HepG2 (cell line): Measurements from ENCODE around the gene ATRIP. TPM values are rescaled to one million over a fixed set of nuclear protein-coding genes. Genes with fewer than 3 reads are reported as not detected.

Source experiments
- ATAC-seq: fragments of 200-7000 bp; cut with Tn5 transposase; 3 replicates; pipeline ENCODE4 v1.9.1; 2020; ENCODE audit warnings: mild to moderate bottlenecking, moderate library complexity
- BruUV-seq: library from RNA; stranded (reverse); fragments of 400-500 nt; replicated peaks from 2 replicates; lab custom pipeline; 2021; lab: Mats Ljungman, UMichigan
- CTCF ChIA-PET: fragments of 300-600 bp; formaldehyde crosslinking; extraction: SDS; loops from one replicate; lab custom pipeline; 2021; ENCODE audit warnings: low total read pairs, inconsistent platforms, low intra/inter-chr PET ratio; lab: Yijun Ruan, JAX
- POLR2A ChIA-PET: fragments of 350-600 bp; sonication (Branson Sonifier 250); formaldehyde crosslinking; loops from one replicate; lab custom pipeline; 2020; ENCODE audit warnings: antibody characterized with exemption, inconsistent platforms; lab: Yijun Ruan, JAX
- DNase-seq: peaks from one replicate; pipeline ENCODE4 v3.0.0-alpha.2; 2015; ENCODE audit warnings: low spot score
- FAIRE-seq: peaks from 3 replicates; lab custom pipeline; 2011; peaks lifted over from hg19 to GRCh38; lab: Jason Lieb, UNC
- H2AFZ ChIP-seq: one replicate; pipeline ENCODE4 v1.6.1; 2011; ENCODE audit warnings: low read length, inconsistent platforms
- H3K27ac ChIP-seq: fragments of 300-600 bp; 3 replicates; pipeline ENCODE4 v1.8.0; 2011; ENCODE audit warnings: mixed run types, mild to moderate bottlenecking, mixed read lengths, low read length, inconsistent platforms; ENCODE audit not compliant: insufficient read depth; ENCODE audit errors: extremely low read length
- H3K27me3 ChIP-seq, 2 experiments: fragments of 200-600 bp in 1 of 2; 2 replicates in 1 of 2; 3 replicates in 1 of 2; pipeline versions ENCODE4 v1.6.0 to v1.8.0; 2011; ENCODE audit warnings: low read length in 2 of 2, mild to moderate bottlenecking in 2 of 2, moderate library complexity in 2 of 2, inconsistent platforms in 1 of 2; ENCODE audit not compliant: insufficient read depth in 2 of 2, control insufficient read depth in 1 of 2
- H3K36me3 ChIP-seq, 2 experiments: fragments of 200-600 bp in 1 of 2; replicated peaks in 1 of 2; 2 replicates in 1 of 2; 3 replicates in 1 of 2; pipeline versions ENCODE4 v1.5.1 to v1.8.0; 2011; ENCODE audit warnings: low read length in 2 of 2, inconsistent platforms in 1 of 2; ENCODE audit not compliant: insufficient read depth in 2 of 2, control insufficient read depth in 1 of 2
- H3K4me1 ChIP-seq: 2 replicates; pipeline ENCODE4 v1.5.1; 2012; ENCODE audit warnings: low read length, inconsistent platforms; ENCODE audit not compliant: insufficient read depth
- H3K4me2 ChIP-seq: 2 replicates; pipeline ENCODE4 v1.6.0; 2011; ENCODE audit warnings: low read depth, low read length, inconsistent platforms
- H3K4me3 ChIP-seq, 3 experiments: fragments of 200-600 bp in 1 of 3; sonication (generic), shearing (Covaris generic) in 1 of 3; replicated peaks in 1 of 3; 2 replicates each; pipeline ENCODE4 v1.5.1; 2011 to 2016; ENCODE audit warnings: low read length in 3 of 3, inconsistent platforms in 2 of 3, low read depth in 2 of 3, mild to moderate bottlenecking in 2 of 3, control low read depth in 1 of 3, mixed read lengths in 1 of 3; ENCODE audit not compliant: insufficient read depth in 1 of 3
- H3K79me2 ChIP-seq: one replicate; pipeline ENCODE4 v1.6.1; 2011; ENCODE audit warnings: low read length, inconsistent platforms; ENCODE audit not compliant: insufficient read depth
- H3K9ac ChIP-seq: 2 replicates; pipeline ENCODE4 v1.6.0; 2011; ENCODE audit warnings: mild to moderate bottlenecking, low read depth, low read length, inconsistent platforms; ENCODE audit not compliant: insufficient read depth
- H3K9me3 ChIP-seq: 2 replicates; pipeline ENCODE4 v1.5.1; 2012; ENCODE audit warnings: mild to moderate bottlenecking, low read length
- H4K20me1 ChIP-seq: 2 replicates; pipeline ENCODE4 v1.6.0; 2011; ENCODE audit warnings: inconsistent platforms, mild to moderate bottlenecking, low read length, moderate library complexity; ENCODE audit not compliant: insufficient read depth
- AGO2 ChIP-seq: fragments of 200-400 bp; formaldehyde crosslinking; optimal IDR thresholded peaks from 2 replicates; pipeline ENCODE3; 2017; ENCODE audit warnings: mild to moderate bottlenecking, low read depth, low read length, moderate library complexity
- ARID2 ChIP-seq: sonication (generic); formaldehyde crosslinking; IDR thresholded peaks from 2 replicates; pipeline ENCODE4 v1.8.1; 2022; ENCODE audit warnings: mild to moderate bottlenecking, missing genetic modification reagents, borderline replicate concordance
- HOMEZ ChIP-seq: IDR thresholded peaks from 2 replicates; pipeline ENCODE4 v1.6.1; 2016; ENCODE audit warnings: low read depth
- RBFOX2 ChIP-seq: fragments of 200-400 bp; formaldehyde crosslinking; IDR thresholded peaks from 2 replicates; pipeline ENCODE4 v1.6.1; 2017; ENCODE audit warnings: low read depth, mild to moderate bottlenecking, low read length
- SALL2 ChIP-seq: sonication (generic); formaldehyde crosslinking; IDR thresholded peaks from 2 replicates; pipeline ENCODE4 v1.8.1; 2023; ENCODE audit warnings: mild to moderate bottlenecking, missing genetic modification reagents, inconsistent platforms
- ZNF180 ChIP-seq: sonication (generic); formaldehyde crosslinking; IDR thresholded peaks from 2 replicates; pipeline ENCODE4 v1.4.0; 2020; ENCODE audit warnings: low read depth, missing genetic modification reagents, borderline replicate concordance
- ZNF564 ChIP-seq: sonication (generic); formaldehyde crosslinking; IDR thresholded peaks from 2 replicates; pipeline ENCODE4 v1.8.1; 2023; ENCODE audit warnings: mild to moderate bottlenecking, missing genetic modification reagents
- ZNF749 ChIP-seq: sonication (generic); formaldehyde crosslinking; IDR thresholded peaks from 2 replicates; pipeline ENCODE4 v1.8.0; 2022; ENCODE audit warnings: mild to moderate bottlenecking, missing genetic modification reagents, moderate library complexity, borderline replicate concordance
- ZNF816 ChIP-seq: sonication (generic); formaldehyde crosslinking; IDR thresholded peaks from 2 replicates; pipeline ENCODE4 v1.8.0; 2022; ENCODE audit warnings: missing genetic modification reagents, mild to moderate bottlenecking, borderline replicate concordance
- ZSCAN9 ChIP-seq: IDR thresholded peaks from 2 replicates; pipeline ENCODE4 v1.6.1; 2016; ENCODE audit warnings: borderline replicate concordance
- WGBS: methylation state at CpG from one replicate; pipeline ENCODE4 v1.1.6; 2017; ENCODE audit warnings: low lambda C conversion rate; 5-methylcytosine and 5-hydroxymethylcytosine counted together
- in situ Hi-C: cut with HindIII; loops from 2 replicates; pipeline ENCODE4 v1.10.0; 2017; ENCODE audit warnings: low pct_unique_long_range_greater_than_20kb; ENCODE audit not compliant: extremely low pct_ligation_motif_present
- intact Hi-C: fragments of 100-400 bp; cut with micrococcal nuclease; formaldehyde crosslinking; loops from one replicate; pipeline ENCODE4 v1.10.0; 2022; ENCODE audit not compliant: unreplicated experiment
- polyA plus RNA-seq, 8 experiments: library from polyadenylated mRNA; depleted of rRNA in 3 of 8; stranded (reverse) in 7 of 8; unstranded in 1 of 8; fragments of >200 nt; fragmentation: Illumina TruSeq in 4 of 8; extraction: Trizol in 4 of 8; gene quantifications; 2 replicates each; pipeline versions ENCODE4 v1.2.1 to v1.2.3, GENCODE V29; 2011 to 2016; ENCODE audit warnings: low read depth in 4 of 8, missing spikeins in 1 of 8, mixed read lengths in 1 of 8; ENCODE audit not compliant: insufficient read depth in 1 of 8
- total RNA-seq, 5 experiments: library from RNA; depleted of rRNA; stranded (reverse); fragments of >200 nt; fragmentation: Illumina TruSeq; extraction: Trizol; gene quantifications; 2 replicates each; pipeline ENCODE4 v1.2.3, GENCODE V29; 2016; ENCODE audit warnings: low read depth in 1 of 5

ATRIP gene
- total and polyA plus RNA-seq, 2 of the 13 experiments (the other 11 are each of a cell fraction or from before 2014, with no cell fraction given) = 5.1 to 12.5 TPM

GRCh38 chr3:48412375-48413001 is 34.0 kb upstream of the ATRIP start:
- no peak for DNase-seq
- Histone ChIP-seq H3K36me3 (peaks cover 78 to 100% of the 10 kb centered on the region in 2 experiments), H3K79me2 (no peaks in the 10 kb centered on the region), H3K4me1 (no peaks in the 10 kb centered on the region), H3K9ac (no peak overlapping the region), H3K27me3 (no peaks in the 10 kb centered on the region), H2AFZ (no peak overlapping the region), H3K4me3 (no peak overlapping the region), H3K9me3 (no peaks in the 10 kb centered on the region), H3K27ac (no peak overlapping the region), H4K20me1 (peaks cover 16% of the 10 kb centered on the region; the same call in 1 of the 2 replicates), H3K4me2 (no peak overlapping the region)
- no peak for ATAC-seq
- CTCF ChIA-PET = no interaction called here
- in situ Hi-C loops (no loop called here), intact Hi-C loops (no loop called here)
- no peak for FAIRE-seq
- 98% methylated on average over 16 of the region's 19 CpGs for WGBS
- POLR2A ChIA-PET = interaction anchor here (1.4 kb wide), 1 partner anchor 23 kb away, joined by 4 read pairs; no protein-coding TSS in a partner anchor
- BruUV-seq = no TSS peak
- no peak for TF ChIP-seq SALL2 (CRISPR knock-in tag)
- TF ChIP-seq ZNF749 = no peak
- TF ChIP-seq RBFOX2 = 0 out of 2 replicates have a peak, but pooled peaks have one; percentile 17
- TF ChIP-seq ZNF564 (CRISPR knock-in tag) = no peak
- TF ChIP-seq ZNF180 (CRISPR knock-in tag) = no peak
- no peak for TF ChIP-seq ZSCAN9 (CRISPR knock-in tag)
- no peak for TF ChIP-seq ZNF816 (CRISPR knock-in tag)
- TF ChIP-seq AGO2 = peak; percentile 78
- TF ChIP-seq ARID2 = no peak
- TF ChIP-seq HOMEZ (CRISPR knock-in tag) = no peak
